ENCODE data around the gene ZSCAN12.
"Not testable (repeated sequence)": the region's sequence is repeated elsewhere in the genome, so short reads cannot be mapped to it uniquely, and the experiment has no call there.

Gene ZSCAN12

GRCh38 chr6:28399350-28400121, at the start of gene ZSCAN12:
ZSCAN12 (minus strand) TSS chr6:28399747; CDS start chr6:28398405, 1,342 bp downstream.
- Histone ChIP-seq H3K9me3 (ENCODE audit: severe bottlenecking) (no peaks in the 10 kb centered on the region), H3K4me3 (ENCODE audit: low read depth, low read length) (peak within 1 kb of the TSS; percentile 98), H3K27me3 (ENCODE audit: insufficient read depth, low read depth, severe bottlenecking) (no peaks in the 10 kb centered on the region), H3K36me3 (peaks cover 39% of the 10 kb centered on the region), H3K27ac (peak within 1 kb of the TSS; percentile 91)
- TF ChIP-seq CTCF (IDR thresholded peaks at IDR 0.05; ENCODE audit: low read depth, low read length): peak; percentile 80
- DNase-seq: peak; percentile 96

GRCh38 chr6:28449056-28449455, 49.5 kb upstream of the ZSCAN12 start:
- H3K9me3 ChIP-seq (ENCODE audit: severe bottlenecking): peaks cover 9% of the 10 kb centered on the region
- H3K27ac ChIP-seq: no peak overlapping the region
- TF ChIP-seq CTCF (IDR thresholded peaks at IDR 0.05; ENCODE audit: low read depth, low read length): no peak
- no peaks in the 10 kb centered on the region for H3K27me3 ChIP-seq (ENCODE audit: insufficient read depth, low read depth, severe bottlenecking)
- no peak overlapping the region for H3K4me3 ChIP-seq (ENCODE audit: low read depth, low read length)
- no peak for DNase-seq
- H3K36me3 ChIP-seq: no peaks in the 10 kb centered on the region

GRCh38 chr6:28447512-28447906, 48.0 kb upstream of the ZSCAN12 start:
- not testable (repeated sequence) for H3K36me3 ChIP-seq; H3K27me3 ChIP-seq (ENCODE audit: insufficient read depth, low read depth, severe bottlenecking); H3K4me3 ChIP-seq (ENCODE audit: low read depth, low read length); DNase-seq; H3K27ac ChIP-seq
- peaks cover 14% of the 10 kb centered on the region for H3K9me3 ChIP-seq (ENCODE audit: severe bottlenecking)

- peaks cover 14% of the 10 kb centered on the region for H3K9me3 ChIP-seq (ENCODE audit: severe bottlenecking)
- no peak for TF ChIP-seq CTCF (IDR thresholded peaks at IDR 0.05; ENCODE audit: low read depth, low read length)
- H3K27ac ChIP-seq: no peak overlapping the region
- H3K36me3 ChIP-seq: peaks cover 6% of the 10 kb centered on the region; the same call in 1 of the 2 replicates
- no peaks in the 10 kb centered on the region for H3K27me3 ChIP-seq (ENCODE audit: insufficient read depth, low read depth, severe bottlenecking)
- no peak overlapping the region for H3K4me3 ChIP-seq (ENCODE audit: low read depth, low read length)
- DNase-seq: no peak
Measured at GRCh38 chr6:28446818-28447511, 47.4 kb upstream of the ZSCAN12 start.

- H3K4me3 ChIP-seq (ENCODE audit: low read depth, low read length); H3K27me3 ChIP-seq (ENCODE audit: insufficient read depth, low read depth, severe bottlenecking); H3K27ac ChIP-seq; H3K36me3 ChIP-seq; DNase-seq: not testable (repeated sequence)
- peaks cover 14% of the 10 kb centered on the region for H3K9me3 ChIP-seq (ENCODE audit: severe bottlenecking)
Measured at GRCh38 chr6:28444759-28445158, 45.2 kb upstream of the ZSCAN12 start.

GRCh38 chr6:28443112-28443773, 43.7 kb upstream of the ZSCAN12 start, which contains the start of gene ZSCAN23:
ZSCAN23 (minus strand) TSS chr6:28443491; CDS start chr6:28436266, 7,225 bp downstream.
- Histone ChIP-seq H3K4me3 (ENCODE audit: low read depth, low read length) (peak within 1 kb of the TSS; percentile 71), H3K27ac (peak within 1 kb of the TSS; percentile 80), H3K36me3 (peaks cover 6% of the 10 kb centered on the region; the same call in 1 of the 2 replicates), H3K9me3 (ENCODE audit: severe bottlenecking) (peaks cover 14% of the 10 kb centered on the region), H3K27me3 (ENCODE audit: insufficient read depth, low read depth, severe bottlenecking) (no peaks in the 10 kb centered on the region)
- peak; percentile 96 for DNase-seq
- TF ChIP-seq CTCF (IDR thresholded peaks at IDR 0.05; ENCODE audit: low read depth, low read length): 0 out of 2 replicates have a peak, but pooled peaks have one; percentile 8
